Kidney (tissue), 14 donors: Measurements from ENCODE around the gene HOGA1. TPM values are rescaled to one million over a fixed set of nuclear protein-coding genes. Genes with fewer than 3 reads are reported as not detected.

Experiments used
- DNase-seq, 5 donors: peaks; one replicate each; pipeline ENCODE4 v3.0.0-alpha.2; 2013 to 2020
- FAIRE-seq: peaks from 2 replicates; lab custom pipeline; 2012; peaks lifted over from hg19 to GRCh38; lab: Jason Lieb, UNC
- H3K27ac ChIP-seq, 2 donors: one replicate each; pipeline ENCODE4 v1.7.0; 2013; ENCODE audit warnings: low read depth in 2 of 2, low read length in 2 of 2, inconsistent platforms in 1 of 2
- H3K27me3 ChIP-seq: one replicate; pipeline ENCODE4 v1.7.1; 2013; ENCODE audit warnings: low read length, inconsistent platforms; ENCODE audit not compliant: control insufficient read depth, insufficient read depth
- H3K36me3 ChIP-seq, 3 donors: one replicate each; pipeline versions ENCODE4 v1.7.0 to v1.7.1; 2013; ENCODE audit warnings: low read length in 3 of 3, control low read depth in 1 of 3, inconsistent platforms in 1 of 3; ENCODE audit not compliant: insufficient read depth in 3 of 3, control insufficient read depth in 2 of 3
- H3K4me1 ChIP-seq, 3 donors: one replicate each; pipeline versions ENCODE4 v1.7.0 to v1.7.1; 2013; ENCODE audit warnings: low read length in 3 of 3, inconsistent platforms in 1 of 3, low read depth in 1 of 3; ENCODE audit not compliant: control insufficient read depth in 2 of 3, insufficient read depth in 2 of 3
- H3K4me3 ChIP-seq, 3 donors: one replicate each; pipeline versions ENCODE4 v1.7.0 to v1.8.1; 2013; ENCODE audit warnings: low read length in 3 of 3, control low read depth in 1 of 3, inconsistent platforms in 1 of 3
- H3K9ac ChIP-seq, 3 donors: one replicate each; pipeline versions ENCODE4 v1.7.0 to v1.7.1; 2013; ENCODE audit warnings: low read length in 3 of 3, control low read depth in 1 of 3, inconsistent platforms in 1 of 3
- H3K9me3 ChIP-seq, 3 donors: one replicate each; pipeline versions ENCODE4 v1.7.0 to v1.7.1; 2013; ENCODE audit warnings: low read length in 3 of 3, control low read depth in 1 of 3, inconsistent platforms in 1 of 3; ENCODE audit not compliant: control insufficient read depth in 2 of 3, insufficient read depth in 1 of 3
- intact Hi-C: fragments of 100-400 bp; cut with DNase I; formaldehyde crosslinking; loops from one replicate; pipeline ENCODE4 v1.11.1; 2022
- polyA plus RNA-seq: library from polyadenylated mRNA; stranded (reverse); fragments of 350-450 nt; fragmentation: Illumina TruSeq; extraction: RNeasy Lipid Tissue Mini Kit (QIAGEN cat#74804); gene quantifications from one replicate; pipeline ENCODE4 v1.2.3, GENCODE V29; 2014; ENCODE audit warnings: low read depth, low replicate concordance; ENCODE audit not compliant: insufficient read depth
- total RNA-seq: library from RNA; stranded (reverse); fragmentation: NEBNext Ultra II Directional; extraction: Animal tissue kit (Norgen Biotek cat#: 25700); gene quantifications from one replicate; pipeline ENCODE4 v1.2.1, GENCODE V29; 2021
- TF ChIP-seq, protein P1 (sequence below): IDR thresholded peaks from 3 replicates; pipeline ENCODE4 v1.5.1; 2012; ENCODE audit warnings: mild to moderate bottlenecking, moderate library complexity, borderline replicate concordance; ENCODE audit not compliant: insufficient read depth; ENCODE audit errors: extremely low read depth
- donor health status: control.
- donor health status: control.
- donor health status: control.
- donor health status: control.
- donor health status: control.
- donor health status: DM: yes; HTN: yes; CAD: no.
- donor health status: Normal renal cell carcinoma (clear cell type).

HOGA1 gene
- total and polyA plus RNA-seq, 2 donors from 2014 or later, result 28.8 to 100 TPM

- DNase-seq, result no peak
Observed at GRCh38 chr10:97577701-97578100, 6.5 kb upstream of the HOGA1 start.

DNA sequence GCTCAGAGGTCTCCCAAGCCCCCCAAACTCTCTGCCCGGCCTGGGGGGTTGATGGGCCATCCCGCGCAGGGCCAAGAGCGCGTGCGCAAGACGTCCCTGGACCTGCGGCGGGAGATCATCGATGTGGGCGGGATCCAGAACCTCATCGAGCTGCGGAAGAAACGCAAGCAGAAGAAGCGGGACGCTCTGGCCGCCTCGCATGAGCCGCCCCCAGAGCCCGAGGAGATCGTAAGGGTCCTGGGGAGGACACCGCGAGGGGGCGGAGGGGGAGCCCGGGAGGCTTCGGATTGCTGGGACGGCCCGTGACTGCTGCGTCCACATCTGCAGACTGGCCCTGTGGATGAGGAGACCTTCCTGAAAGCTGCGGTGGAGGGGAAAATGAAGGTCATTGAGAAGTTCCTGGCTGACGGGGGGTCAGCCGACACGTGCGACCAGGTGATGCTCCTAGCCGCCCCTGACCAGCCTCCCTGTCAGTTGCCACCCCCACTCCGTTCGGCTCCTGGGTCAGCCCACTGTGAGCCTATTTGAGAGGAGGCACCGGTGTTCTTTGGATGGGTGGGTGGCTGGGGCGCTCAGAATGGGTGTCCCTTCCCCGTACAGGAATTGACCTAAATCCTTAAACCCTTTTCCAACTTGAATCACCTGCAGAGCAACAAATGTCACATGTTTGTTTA is 5.9 kb upstream of the HOGA1 start:
- Histone ChIP-seq H3K27me3 (no peaks in the 10 kb centered on the region), H3K4me3 (no peak overlapping the region), H3K9ac (no peak overlapping the region), H3K36me3 (no peaks in the 10 kb centered on the region), H3K27ac (no peak overlapping the region), H3K4me1 (peaks cover 0 to 16% (median 9%) of the 10 kb centered on the region in 3 donors), H3K9me3 (no peaks in the 10 kb centered on the region)
- TF ChIP-seq, protein P1, sequence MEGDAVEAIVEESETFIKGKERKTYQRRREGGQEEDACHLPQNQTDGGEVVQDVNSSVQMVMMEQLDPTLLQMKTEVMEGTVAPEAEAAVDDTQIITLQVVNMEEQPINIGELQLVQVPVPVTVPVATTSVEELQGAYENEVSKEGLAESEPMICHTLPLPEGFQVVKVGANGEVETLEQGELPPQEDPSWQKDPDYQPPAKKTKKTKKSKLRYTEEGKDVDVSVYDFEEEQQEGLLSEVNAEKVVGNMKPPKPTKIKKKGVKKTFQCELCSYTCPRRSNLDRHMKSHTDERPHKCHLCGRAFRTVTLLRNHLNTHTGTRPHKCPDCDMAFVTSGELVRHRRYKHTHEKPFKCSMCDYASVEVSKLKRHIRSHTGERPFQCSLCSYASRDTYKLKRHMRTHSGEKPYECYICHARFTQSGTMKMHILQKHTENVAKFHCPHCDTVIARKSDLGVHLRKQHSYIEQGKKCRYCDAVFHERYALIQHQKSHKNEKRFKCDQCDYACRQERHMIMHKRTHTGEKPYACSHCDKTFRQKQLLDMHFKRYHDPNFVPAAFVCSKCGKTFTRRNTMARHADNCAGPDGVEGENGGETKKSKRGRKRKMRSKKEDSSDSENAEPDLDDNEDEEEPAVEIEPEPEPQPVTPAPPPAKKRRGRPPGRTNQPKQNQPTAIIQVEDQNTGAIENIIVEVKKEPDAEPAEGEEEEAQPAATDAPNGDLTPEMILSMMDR, result no peak
- intact Hi-C loops, result no loop called here
- FAIRE-seq, result no peak
- no peak for DNase-seq

More at GRCh38 chr10:97577701-97578100, 6.5 kb upstream of the HOGA1 start:
- peaks cover 0 to 16% (median 12%) of the 10 kb centered on the region in 3 donors for H3K4me1 ChIP-seq
- TF ChIP-seq, protein P1, result no peak
- H3K27ac ChIP-seq, result no peak overlapping the region
- FAIRE-seq, result no peak
- intact Hi-C loops, result no loop called here
- no peaks in the 10 kb centered on the region for H3K27me3 ChIP-seq
- H3K4me3 ChIP-seq, result no peak overlapping the region
- no peaks in the 10 kb centered on the region for H3K36me3 ChIP-seq
- no peak overlapping the region for H3K9ac ChIP-seq
- no peaks in the 10 kb centered on the region for H3K9me3 ChIP-seq

- TF ChIP-seq, protein P1, result no peak
- Histone ChIP-seq H3K4me1 (peaks cover 0 to 20% (median 15%) of the 10 kb centered on the region in 3 donors), H3K36me3 (no peaks in the 10 kb centered on the region), H3K4me3 (no peak overlapping the region), H3K27me3 (no peaks in the 10 kb centered on the region), H3K27ac (no peak overlapping the region), H3K9me3 (no peaks in the 10 kb centered on the region), H3K9ac (no peak overlapping the region)
- no peak for DNase-seq
- FAIRE-seq, result no peak
- intact Hi-C loops, result no loop called here
Observed at GRCh38 chr10:97580421-97581367, 3.5 kb upstream of the HOGA1 start.
